ENCODE results near the gene ATR.

The ATR gene

GRCh38 chr3:142507241-142507640, 71.3 kb downstream of the ATR start:
- DNase-seq: no peak

- DNase-seq: no peak
Observed at GRCh38 chr3:142502187-142502985, 76.1 kb downstream of the ATR start.

GRCh38 chr3:142501004-142501926, 77.3 kb downstream of the ATR start:
- no peak for DNase-seq

- DNase-seq: no peak
Observed at GRCh38 chr3:142500211-142500610, 78.3 kb downstream of the ATR start.

GRCh38 chr3:142498397-142499180, 79.9 kb downstream of the ATR start:
- no peak for DNase-seq

GRCh38 chr3:142497729-142498128, 80.8 kb downstream of the ATR start:
- no peak for DNase-seq

GRCh38 chr3:142495103-142495502, 83.4 kb downstream of the ATR start:
- DNase-seq: no peak

- DNase-seq: no peak
Observed at GRCh38 chr3:142492184-142492583, 86.3 kb downstream of the ATR start.

- DNase-seq: no peak
Observed at GRCh38 chr3:142489572-142490323, 88.8 kb downstream of the ATR start.

- no peak for DNase-seq
Observed at GRCh38 chr3:142484912-142485435, 93.6 kb downstream of the ATR start.

GRCh38 chr3:142481196-142481595, 97.3 kb downstream of the ATR start:
- no peak for DNase-seq

GRCh38 chr3:142470826-142471225, 107.7 kb downstream of the ATR start:
- no peak for DNase-seq

GRCh38 chr3:142468456-142468855, 110.1 kb downstream of the ATR start:
- DNase-seq: no peak

GRCh38 chr3:142467768-142468167, 110.8 kb downstream of the ATR start:
- DNase-seq: no peak

- DNase-seq: no peak
Observed at GRCh38 chr3:142460689-142461088, 117.8 kb downstream of the ATR start.

GRCh38 chr3:142459929-142460328, 118.6 kb downstream of the ATR start:
- DNase-seq: no peak

GRCh38 chr3:142459096-142459495, 119.4 kb downstream of the ATR start:
- no peak for DNase-seq

GRCh38 chr3:142450881-142451280, 127.7 kb downstream of the ATR start:
- no peak for DNase-seq

GRCh38 chr3:142450189-142450588, 128.3 kb downstream of the ATR start:
- DNase-seq: no peak

GRCh38 chr3:142447852-142448823, 130.4 kb downstream of the ATR start, which contains the start of gene XRN1:
TSS of gene XRN1 (minus strand) at chr3:142448037. CDS start at chr3:142447944, 93 bp downstream.
- peak; percentile 96 for DNase-seq
